Fibroblast of lung (primary cell): ENCODE measurements around the gene PSKH1. TPM values are rescaled to one million over a fixed set of nuclear protein-coding genes. Genes with fewer than 3 reads are reported as not detected.

ENCODE experiments used
- DNase-seq, 2 donors: peaks; one replicate each; pipeline versions ENCODE4 v3.0.0 to v3.0.0-alpha.2; 2010; ENCODE audit warnings: low read depth in 2 of 2
- H2AFZ ChIP-seq: 2 replicates; pipeline ENCODE4 v1.5.1; 2012; ENCODE audit warnings: low read length, control low read depth, inconsistent platforms
- H3K27ac ChIP-seq: 2 replicates; pipeline ENCODE4 v1.5.1; 2011; ENCODE audit warnings: low read length, control low read depth; ENCODE audit not compliant: insufficient read depth
- H3K27me3 ChIP-seq: 2 replicates; pipeline ENCODE4 v1.5.1; 2011; ENCODE audit warnings: mild to moderate bottlenecking, low read length; ENCODE audit not compliant: control insufficient read depth, insufficient read depth
- H3K36me3 ChIP-seq: 2 replicates; pipeline ENCODE4 v1.5.1; 2011; ENCODE audit warnings: low read length; ENCODE audit not compliant: control insufficient read depth, insufficient read depth
- H3K4me1 ChIP-seq: 2 replicates; pipeline ENCODE4 v1.5.1; 2011; ENCODE audit warnings: low read length; ENCODE audit not compliant: control insufficient read depth, insufficient read depth; ENCODE audit errors: extremely low read depth
- H3K4me2 ChIP-seq: 2 replicates; pipeline ENCODE4 v1.5.1; 2011; ENCODE audit warnings: low read length, control low read depth; ENCODE audit not compliant: insufficient read depth; ENCODE audit errors: extremely low read depth
- H3K4me3 ChIP-seq, 4 experiments: fragments of 200-600 bp in 1 of 4; sonication (generic) in 1 of 4; replicated peaks in 1 of 4; 2 replicates each; pipeline ENCODE4 v1.5.1; 2011 to 2016; ENCODE audit warnings: low read length in 4 of 4, low read depth in 3 of 4, mild to moderate bottlenecking in 3 of 4, control low read depth in 2 of 4, inconsistent platforms in 1 of 4, mixed read lengths in 1 of 4; ENCODE audit not compliant: insufficient read depth in 1 of 4; ENCODE audit errors: control extremely low read depth in 1 of 4
- H3K79me2 ChIP-seq: 2 replicates; pipeline ENCODE4 v1.5.1; 2012; ENCODE audit warnings: mild to moderate bottlenecking, low read length, inconsistent platforms; ENCODE audit not compliant: control insufficient read depth, insufficient read depth
- H3K9ac ChIP-seq: 2 replicates; pipeline ENCODE4 v1.5.1; 2011; ENCODE audit warnings: mild to moderate bottlenecking, low read length, control low read depth; ENCODE audit not compliant: insufficient read depth
- H3K9me3 ChIP-seq: 2 replicates; pipeline ENCODE4 v1.5.1; 2012; ENCODE audit warnings: low read depth, low read length; ENCODE audit not compliant: control insufficient read depth, insufficient read depth
- H4K20me1 ChIP-seq: 2 replicates; pipeline ENCODE4 v1.5.1; 2011; ENCODE audit warnings: low read length; ENCODE audit not compliant: control insufficient read depth, insufficient read depth; ENCODE audit errors: extremely low read depth
- CTCF ChIP-seq, 2 donors: IDR thresholded peaks in 1 of 2; conservative IDR thresholded peaks in 1 of 2; 1 replicate in 1 of 2; 2 replicates in 1 of 2; pipeline ENCODE4 v1.5.1; 2011 to 2012; ENCODE audit warnings: low read length in 2 of 2, control low read depth in 1 of 2, inconsistent platforms in 1 of 2, low read depth in 1 of 2, mild to moderate bottlenecking in 1 of 2
- EZH2 ChIP-seq: IDR thresholded peaks from 2 replicates; pipeline ENCODE4 v1.5.1; 2012; ENCODE audit warnings: low read length, control low read depth, mild to moderate bottlenecking; ENCODE audit errors: missing control alignments
- polyA plus RNA-seq, 2 donors: library from polyadenylated mRNA; depleted of rRNA in 1 of 2; stranded (reverse) in 1 of 2; unstranded in 1 of 2; fragments of >200 nt; gene quantifications; 2 replicates each; pipeline ENCODE4 v1.2.1, GENCODE V29; 2011 to 2012; ENCODE audit warnings: missing spikeins in 1 of 2
- total RNA-seq: library from RNA; depleted of rRNA; stranded (reverse); fragments of >200 nt; gene quantifications from 2 replicates; pipeline ENCODE4 v1.2.1, GENCODE V29; 2014

Gene PSKH1
- total and polyA plus RNA-seq, 2 donors (not counting 1 experiment from before 2014, with no cell fraction given), result 13.4 to 15.4 TPM

- DNase-seq, result peak in 1 of 2 donors; percentile 87
Observed at GRCh38 chr16:67847064-67847861, 45.8 kb upstream of the PSKH1 start, which contains the start of gene CENPT. TSS of gene CENPT (minus strand) at chr16:67847693. CDS start at chr16:67833859, 13,834 bp downstream.

GRCh38 chr16:67848118-67848517 lies 44.9 kb upstream of the PSKH1 start:
- Histone ChIP-seq H3K4me1 (peaks cover 19% of the 10 kb centered on the region), H3K9ac (peak overlapping the region; percentile 82), H4K20me1 (no peaks in the 10 kb centered on the region), H3K79me2 (peaks cover 69% of the 10 kb centered on the region), H3K36me3 (no peaks in the 10 kb centered on the region), H2AFZ (no peak overlapping the region), H3K4me3 (peak overlapping the region; percentile 76 to 91 (median 77)), H3K9me3 (no peaks in the 10 kb centered on the region), H3K4me2 (peak overlapping the region; percentile 92), H3K27me3 (no peaks in the 10 kb centered on the region), H3K27ac (peak overlapping the region; percentile 86)
- no peak for DNase-seq
- no peak for TF ChIP-seq CTCF (conservative IDR thresholded peaks at IDR 0.05 in 1 of 2, IDR thresholded peaks at IDR 0.05 in 1 of 2; ENCODE audit: low read depth in 1 of 2, low read length in 2 of 2)
- no peak for TF ChIP-seq EZH2

More at GRCh38 chr16:67847064-67847861, 45.8 kb upstream of the PSKH1 start, which contains the start of gene CENPT:
- H3K27me3 ChIP-seq, result no peaks in the 10 kb centered on the region
- peaks cover 19% of the 10 kb centered on the region for H3K4me1 ChIP-seq
- peak within 1 kb of the TSS; percentile 82 for H3K9ac ChIP-seq
- H2AFZ ChIP-seq, result peak within 1 kb of the TSS; percentile 37
- TF ChIP-seq EZH2 (no peak), CTCF (conservative IDR thresholded peaks at IDR 0.05 in 1 of 2, IDR thresholded peaks at IDR 0.05 in 1 of 2; ENCODE audit: low read depth in 1 of 2, low read length in 2 of 2) (no peak)
- no peaks in the 10 kb centered on the region for H4K20me1 ChIP-seq
- peak within 1 kb of the TSS; percentile 76 to 91 (median 77) for H3K4me3 ChIP-seq
- peak within 1 kb of the TSS; percentile 92 for H3K4me2 ChIP-seq
- H3K9me3 ChIP-seq, result no peaks in the 10 kb centered on the region
- peak within 1 kb of the TSS; percentile 86 for H3K27ac ChIP-seq
- H3K79me2 ChIP-seq, result peaks cover 68% of the 10 kb centered on the region
- no peaks in the 10 kb centered on the region for H3K36me3 ChIP-seq

DNA sequence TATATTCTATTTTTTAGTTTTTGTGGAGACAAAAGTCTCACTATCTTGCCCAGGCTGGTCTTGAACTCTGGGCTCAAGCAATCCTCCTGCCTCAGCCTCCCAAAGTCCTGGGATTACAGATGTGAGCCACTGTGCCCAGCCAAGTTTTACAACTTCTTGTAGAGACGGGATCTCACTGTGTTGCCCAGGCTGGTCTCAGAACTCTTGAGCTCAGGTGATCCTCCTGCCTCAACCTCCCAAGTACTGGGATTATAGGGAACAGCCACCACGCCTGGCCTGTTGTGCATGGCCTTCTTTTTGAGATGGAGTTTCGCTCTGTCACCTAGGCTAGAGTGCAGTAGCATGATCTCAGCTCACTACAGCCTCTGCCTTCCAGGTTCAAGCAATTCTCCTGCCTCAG lies 39.4 kb upstream of the PSKH1 start:
- no peaks in the 10 kb centered on the region for H4K20me1 ChIP-seq

More for the DNA sequence above, 39.4 kb upstream of the PSKH1 start:
- DNase-seq, result no peak
- no peak overlapping the region for H3K4me2 ChIP-seq
- peaks cover 15% of the 10 kb centered on the region for H3K4me1 ChIP-seq
- no peaks in the 10 kb centered on the region for H3K27me3 ChIP-seq
- no peak overlapping the region for H3K4me3 ChIP-seq
- H3K9ac ChIP-seq, result no peak overlapping the region
- TF ChIP-seq CTCF (conservative IDR thresholded peaks at IDR 0.05 in 1 of 2, IDR thresholded peaks at IDR 0.05 in 1 of 2; ENCODE audit: low read depth in 1 of 2, low read length in 2 of 2) (no peak), EZH2 (no peak)
- H3K79me2 ChIP-seq, result peaks cover 82% of the 10 kb centered on the region
- H3K9me3 ChIP-seq, result no peaks in the 10 kb centered on the region
- H3K27ac ChIP-seq, result no peak overlapping the region
- H2AFZ ChIP-seq, result no peak overlapping the region
- peaks cover 1% of the 10 kb centered on the region for H3K36me3 ChIP-seq
